DOHH2 (cell line): Measurements from ENCODE around the gene VKORC1L1.
A peak's percentile ranks its signal among the peaks of the same experiment; 100 is the strongest.
"Not testable (repeated sequence)": the region's sequence is repeated elsewhere in the genome, so short reads cannot be mapped to it uniquely, and the experiment has no call there.

Source experiments
- H3F3A ChIP-seq: fragments of 200-600 bp; sonication (generic), shearing (Covaris generic); 2 replicates; pipeline ENCODE4 v1.6.0; 2016; ENCODE audit warnings: antibody characterized with exemption, mild to moderate bottlenecking; ENCODE audit not compliant: control insufficient read depth, insufficient read depth
- H3K27ac ChIP-seq: fragments of 200-600 bp; sonication (generic); 2 replicates; pipeline ENCODE4 v1.5.1; 2014; ENCODE audit warnings: low read depth, mild to moderate bottlenecking, low read length, moderate library complexity
- H3K27me3 ChIP-seq: fragments of 200-600 bp; sonication (generic); 2 replicates; pipeline ENCODE4 v1.6.1; 2014; ENCODE audit warnings: mild to moderate bottlenecking, low read length, mixed read lengths; ENCODE audit not compliant: control insufficient read depth
- H3K36me3 ChIP-seq: fragments of 200-600 bp; sonication (generic); 2 replicates; pipeline ENCODE4 v1.6.1; 2014; ENCODE audit warnings: mild to moderate bottlenecking, low read length, moderate library complexity, mixed read lengths; ENCODE audit not compliant: control insufficient read depth
- H3K4me1 ChIP-seq: fragments of 200-600 bp; sonication (generic); 2 replicates; pipeline ENCODE4 v1.6.1; 2014; ENCODE audit warnings: mild to moderate bottlenecking, low read length, mixed read lengths; ENCODE audit not compliant: control insufficient read depth
- H3K4me2 ChIP-seq: fragments of 200-600 bp; sonication (generic); 2 replicates; pipeline ENCODE4 v1.6.0; 2014; ENCODE audit warnings: mild to moderate bottlenecking, low read length, moderate library complexity
- H3K4me3 ChIP-seq: fragments of 200-600 bp; sonication (generic); 2 replicates; pipeline ENCODE4 v1.5.1; 2014; ENCODE audit warnings: mild to moderate bottlenecking, low read length, mixed read lengths
- H3K79me2 ChIP-seq: fragments of 200-600 bp; sonication (generic); 2 replicates; pipeline ENCODE4 v1.6.1; 2014; ENCODE audit warnings: mild to moderate bottlenecking, low read length, mixed read lengths; ENCODE audit not compliant: control insufficient read depth
- H3K9me2 ChIP-seq: fragments of 200-600 bp; sonication (generic); replicated peaks from 2 replicates; pipeline ENCODE4 v1.6.1; 2014; ENCODE audit warnings: mild to moderate bottlenecking, low read length, mixed read lengths; ENCODE audit not compliant: control insufficient read depth
- H3K9me3 ChIP-seq: fragments of 200-600 bp; sonication (generic); 2 replicates; pipeline ENCODE4 v1.6.1; 2014; ENCODE audit warnings: antibody characterized with exemption, low read length, mixed read lengths; ENCODE audit not compliant: control insufficient read depth, insufficient read depth
- H4K20me1 ChIP-seq: fragments of 200-600 bp; sonication (generic); 2 replicates; pipeline ENCODE4 v1.6.0; 2014; ENCODE audit warnings: low read depth, mild to moderate bottlenecking, antibody characterized with exemption, low read length, moderate library complexity; ENCODE audit not compliant: control insufficient read depth, insufficient read depth

Gene VKORC1L1

DNA sequence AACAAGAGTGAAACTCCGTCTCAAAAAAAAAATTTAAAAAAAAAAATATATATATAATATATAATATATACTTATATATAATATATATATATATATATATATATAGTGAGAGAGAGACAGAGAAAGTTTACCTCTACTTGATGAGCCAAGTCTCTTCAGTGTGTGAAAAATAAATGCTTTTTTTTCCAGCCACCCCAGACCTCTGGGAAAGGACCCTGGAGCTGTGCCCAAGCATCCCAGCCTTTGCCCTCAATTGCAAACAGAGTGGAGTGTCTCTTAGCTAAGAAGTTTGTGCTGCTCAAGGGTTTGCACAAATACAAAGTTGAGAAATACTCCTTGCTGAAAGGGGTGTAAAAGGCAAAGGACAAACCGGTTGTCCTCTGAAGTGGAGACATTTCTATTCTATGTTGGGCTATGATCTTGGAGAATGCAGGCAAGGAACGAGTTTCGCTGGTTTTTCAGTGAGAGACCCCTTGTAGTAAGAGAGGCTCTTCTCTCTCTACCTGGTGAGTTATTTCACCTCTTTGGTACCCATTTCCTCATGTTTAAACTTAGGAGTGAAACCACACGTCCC lies 15.5 kb upstream of the VKORC1L1 start:
- not testable (repeated sequence) for H3K9me2 ChIP-seq, H3F3A ChIP-seq, H3K27ac ChIP-seq, H3K4me2 ChIP-seq, H3K79me2 ChIP-seq, H3K4me1 ChIP-seq, H3K27me3 ChIP-seq, H3K36me3 ChIP-seq, H3K9me3 ChIP-seq, H3K4me3 ChIP-seq, H4K20me1 ChIP-seq

GRCh38 chr7:65858660-65859059 lies 14.2 kb upstream of the VKORC1L1 start:
- H3K9me2 ChIP-seq, H3K4me3 ChIP-seq, H3K27me3 ChIP-seq, H3K27ac ChIP-seq, H3K36me3 ChIP-seq, H3K4me1 ChIP-seq, H3K9me3 ChIP-seq, H3K79me2 ChIP-seq, H4K20me1 ChIP-seq, H3F3A ChIP-seq, H3K4me2 ChIP-seq: not testable (repeated sequence)

- not testable (repeated sequence) for H3K4me3 ChIP-seq, H3K27me3 ChIP-seq, H3K36me3 ChIP-seq, H4K20me1 ChIP-seq, H3K4me1 ChIP-seq, H3K9me2 ChIP-seq, H3K27ac ChIP-seq, H3K9me3 ChIP-seq, H3K79me2 ChIP-seq, H3K4me2 ChIP-seq, H3F3A ChIP-seq
These were observed 6.6 kb upstream of the VKORC1L1 start for GRCh38 chr7:65866244-65866643.

DNA sequence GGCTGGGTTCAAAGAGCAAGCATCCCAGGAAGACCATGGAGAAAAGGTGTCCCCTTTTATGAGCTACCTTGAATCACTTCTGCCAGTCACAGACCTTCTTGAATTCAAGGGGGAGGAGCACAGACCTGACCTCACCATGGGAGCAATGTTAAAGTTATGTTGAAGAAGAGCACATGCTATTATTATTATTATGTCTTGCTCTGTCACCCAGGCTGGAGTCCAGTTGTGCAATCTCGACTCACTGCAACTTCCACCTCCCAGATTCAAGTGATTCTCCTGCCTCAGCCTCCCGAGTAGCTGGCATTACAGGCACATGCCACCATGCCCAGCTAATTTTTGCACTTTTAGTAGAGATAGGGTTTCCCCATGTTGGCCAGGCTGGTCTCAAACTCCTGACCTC lies 5.2 kb upstream of the VKORC1L1 start:
- H4K20me1 ChIP-seq, H3F3A ChIP-seq, H3K9me2 ChIP-seq, H3K4me3 ChIP-seq, H3K79me2 ChIP-seq, H3K9me3 ChIP-seq, H3K4me2 ChIP-seq, H3K27me3 ChIP-seq, H3K27ac ChIP-seq, H3K4me1 ChIP-seq, H3K36me3 ChIP-seq: not testable (repeated sequence)

DNA sequence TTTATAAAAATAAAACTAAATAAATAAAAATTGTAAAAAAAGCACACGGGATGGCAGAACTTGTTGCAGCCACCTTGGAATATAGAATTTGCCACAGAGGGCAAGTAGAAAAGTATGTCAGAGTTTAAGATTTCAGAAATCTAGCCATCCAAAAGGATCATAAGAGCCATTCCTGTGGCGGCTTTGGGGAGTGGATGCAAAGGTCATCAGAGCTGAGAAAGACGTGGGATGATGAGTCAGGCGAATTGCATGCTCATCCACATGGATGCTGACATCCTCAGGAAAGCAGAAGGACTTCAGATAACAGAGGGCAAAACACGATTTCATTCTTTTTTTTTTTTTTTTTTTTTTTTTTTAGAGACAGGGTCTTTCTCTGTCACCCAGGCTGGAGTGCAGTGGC lies 3.6 kb upstream of the VKORC1L1 start:
- not testable (repeated sequence) for H3K27ac ChIP-seq, H3K36me3 ChIP-seq, H3K4me2 ChIP-seq, H4K20me1 ChIP-seq, H3K4me1 ChIP-seq, H3K27me3 ChIP-seq, H3K9me2 ChIP-seq, H3K4me3 ChIP-seq, H3K9me3 ChIP-seq, H3F3A ChIP-seq
- peaks cover 12% of the 10 kb centered on the region for H3K79me2 ChIP-seq

GRCh38 chr7:65871451-65871850 lies 1.4 kb upstream of the VKORC1L1 start:
- Histone ChIP-seq H3K79me2 (peaks cover 33% of the 10 kb centered on the region), H3K4me1 (peaks cover 11% of the 10 kb centered on the region), H3K36me3 (peaks cover 13% of the 10 kb centered on the region)
- not testable (repeated sequence) for H3K9me3 ChIP-seq, H4K20me1 ChIP-seq, H3K4me3 ChIP-seq, H3K27ac ChIP-seq, H3K9me2 ChIP-seq, H3K4me2 ChIP-seq, H3F3A ChIP-seq, H3K27me3 ChIP-seq

GRCh38 chr7:65873582-65874193 lies 814 bp downstream of the VKORC1L1 start:
- not testable (repeated sequence) for H3K9me2 ChIP-seq, H4K20me1 ChIP-seq, H3K27me3 ChIP-seq, H3K9me3 ChIP-seq, H3F3A ChIP-seq
- peak overlapping the region; percentile 99 for H3K4me3 ChIP-seq
- peaks cover 17% of the 10 kb centered on the region for H3K36me3 ChIP-seq
- H3K79me2 ChIP-seq: peaks cover 56% of the 10 kb centered on the region
- peak overlapping the region; percentile 99 for H3K4me2 ChIP-seq
- H3K4me1 ChIP-seq: peaks cover 20% of the 10 kb centered on the region
- H3K27ac ChIP-seq: peak overlapping the region; percentile 58

DNA sequence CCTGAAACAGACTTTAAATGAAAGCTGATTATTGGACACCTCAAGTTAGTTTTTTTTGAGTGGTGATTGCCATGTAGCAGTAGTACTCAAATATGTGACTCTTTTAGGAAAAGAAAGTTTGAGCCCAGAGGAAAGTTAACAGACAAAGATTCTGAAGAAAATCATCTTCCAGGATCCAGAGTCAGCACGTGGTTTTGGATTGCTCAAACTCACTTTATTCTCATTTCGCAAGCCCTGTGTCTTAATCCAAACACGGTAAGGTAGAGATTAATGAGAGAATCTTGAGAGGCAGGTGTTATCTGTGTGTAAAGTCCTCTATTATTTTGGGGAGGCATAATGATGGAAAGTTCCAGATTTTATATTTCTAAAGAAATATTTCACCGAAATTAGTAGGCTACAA lies 2.8 kb downstream of the VKORC1L1 start:
- not testable (repeated sequence) for H3K9me2 ChIP-seq, H3K4me2 ChIP-seq, H3K27ac ChIP-seq, H3K4me3 ChIP-seq, H3F3A ChIP-seq, H3K27me3 ChIP-seq, H4K20me1 ChIP-seq, H3K9me3 ChIP-seq
- Histone ChIP-seq H3K4me1 (peaks cover 35% of the 10 kb centered on the region), H3K36me3 (peaks cover 27% of the 10 kb centered on the region), H3K79me2 (peaks cover 73% of the 10 kb centered on the region)
